GM04504 (cell line): ENCODE data around the gene ADCY9.
A peak's percentile ranks its signal among the peaks of the same experiment; 100 is the strongest.
"Not testable (repeated sequence)": the region's sequence is repeated elsewhere in the genome, so short reads cannot be mapped to it uniquely, and the experiment has no call there.

Experiments
- DNase-seq: peaks from one replicate; pipeline ENCODE4 v3.0.0-alpha.2; 2012; ENCODE audit warnings: low read depth

Gene ADCY9

GRCh38 chr16:3949946-3950342 is 166.3 kb downstream of the ADCY9 start:
- DNase-seq = no peak

- DNase-seq = no peak
Observed at GRCh38 chr16:3949287-3949686, 167.0 kb downstream of the ADCY9 start.

GRCh38 chr16:3948378-3948995 is 167.8 kb downstream of the ADCY9 start:
- no peak for DNase-seq

GRCh38 chr16:3946604-3947180 is 169.6 kb downstream of the ADCY9 start:
- no peak for DNase-seq

- peak; percentile 96 for DNase-seq
Observed at GRCh38 chr16:3945751-3946603, 170.3 kb downstream of the ADCY9 start.

- not testable (repeated sequence) for DNase-seq
Observed at GRCh38 chr16:3944457-3944856, 171.8 kb downstream of the ADCY9 start.

- DNase-seq = not testable (repeated sequence)
Observed at GRCh38 chr16:3942146-3942545, 174.1 kb downstream of the ADCY9 start.

GRCh38 chr16:3938843-3939624 is 177.2 kb downstream of the ADCY9 start:
- DNase-seq = no peak

GRCh38 chr16:3938471-3938842 is 177.8 kb downstream of the ADCY9 start:
- no peak for DNase-seq

- DNase-seq = no peak
Observed at GRCh38 chr16:3937066-3937875, 179.0 kb downstream of the ADCY9 start.

GRCh38 chr16:3935921-3936320 is 180.3 kb downstream of the ADCY9 start:
- no peak for DNase-seq

- DNase-seq = no peak
Observed at GRCh38 chr16:3934491-3935181, 181.6 kb downstream of the ADCY9 start.

GRCh38 chr16:3927147-3927546 is 189.1 kb downstream of the ADCY9 start:
- DNase-seq = not testable (repeated sequence)

GRCh38 chr16:3924763-3925162 is 191.5 kb downstream of the ADCY9 start:
- DNase-seq = no peak

GRCh38 chr16:3922241-3922640 is 194.0 kb downstream of the ADCY9 start:
- DNase-seq = no peak

- DNase-seq = no peak
Observed at GRCh38 chr16:3920206-3920605, 196.0 kb downstream of the ADCY9 start.

GRCh38 chr16:3919413-3919812 is 196.8 kb downstream of the ADCY9 start:
- no peak for DNase-seq

- no peak for DNase-seq
Observed at GRCh38 chr16:3915426-3916260, 200.6 kb downstream of the ADCY9 start.

GRCh38 chr16:3912897-3913296 is 203.3 kb downstream of the ADCY9 start:
- no peak for DNase-seq
